B cell (primary cell): Measurements from ENCODE around the gene MLNR.

Source experiments
- CTCF ChIP-seq: fragments of 200-600 bp; IDR thresholded peaks from one replicate; pipeline ENCODE4 v1.8.0; 2022; ENCODE audit warnings: antibody characterized with exemption, mild to moderate bottlenecking
- EZH2 ChIP-seq: IDR thresholded peaks from 2 replicates; pipeline ENCODE4 v1.6.1; 2012; ENCODE audit warnings: borderline replicate concordance, low read depth, mild to moderate bottlenecking, moderate library complexity, low read length; ENCODE audit not compliant: insufficient read depth, poor library complexity, severe bottlenecking

DNA sequence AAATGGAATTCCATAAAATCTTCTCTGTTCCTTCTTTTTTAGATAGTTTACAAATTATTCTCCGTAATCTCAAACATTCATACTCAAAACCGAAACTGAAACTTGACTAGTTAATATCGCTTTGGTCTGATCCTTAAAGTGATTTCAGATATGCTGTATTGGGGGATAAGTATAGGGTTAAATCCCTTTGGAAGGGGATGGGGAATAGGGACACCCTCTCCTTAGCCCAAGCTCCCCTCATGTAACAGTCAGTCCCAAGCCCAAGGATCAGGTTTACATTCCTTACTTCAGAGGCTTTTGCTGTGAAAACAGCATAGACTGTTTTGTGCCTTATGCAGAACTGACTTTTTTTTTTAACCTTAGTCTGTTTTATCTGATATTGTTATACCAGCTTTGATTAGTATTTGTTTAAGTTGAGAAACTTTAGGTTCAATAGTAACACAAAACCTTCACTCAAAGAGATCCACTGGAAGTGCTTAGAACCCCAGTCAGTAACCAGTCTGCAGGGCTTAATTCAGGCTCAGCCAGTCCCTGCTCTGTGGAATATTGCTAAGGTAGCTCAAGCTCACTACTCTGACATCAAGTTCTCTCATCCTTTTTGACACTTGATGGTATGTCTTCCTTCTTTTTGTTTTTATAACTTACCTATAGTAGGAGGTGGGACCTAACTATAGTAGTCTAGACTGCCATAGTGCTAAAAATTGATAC lies 38.1 kb downstream of the MLNR start:
- TF ChIP-seq EZH2 (no peak), CTCF (no peak)
